H1 (cell line): Measurements from ENCODE around the gene APOO. TPM values are rescaled to one million over a fixed set of nuclear protein-coding genes. Genes with fewer than 3 reads are reported as not detected.

Source experiments
- CTCF ChIA-PET: fragments of 300-600 bp; sonication (Branson Sonifier 250); formaldehyde crosslinking; loops from one replicate; lab custom pipeline; 2021; ENCODE audit not compliant: partially characterized antibody; lab: Charles Lee
- POLR2A ChIA-PET: fragments of 300-600 bp; sonication (Branson Sonifier 250); formaldehyde crosslinking; loops from one replicate; lab custom pipeline; 2021; ENCODE audit warnings: inconsistent platforms; ENCODE audit not compliant: partially characterized antibody; lab: Charles Lee
- DNase-seq, 2 experiments: peaks; one replicate each; pipeline versions ENCODE4 v3.0.0 to v3.0.0-alpha.2; 2010 to 2022; ENCODE audit warnings: low spot score in 2 of 2, low read depth in 1 of 2, mixed read lengths in 1 of 2
- FAIRE-seq: peaks from 2 replicates; lab custom pipeline; 2011; peaks lifted over from hg19 to GRCh38; lab: Jason Lieb, UNC
- H2AFZ ChIP-seq: 2 replicates; pipeline ENCODE4 v1.8.1; 2012; ENCODE audit warnings: low read length, inconsistent platforms
- H2AK5ac ChIP-seq: 2 replicates; pipeline ENCODE4 v1.6.1; 2013; ENCODE audit warnings: low read depth, low read length
- H2BK120ac ChIP-seq: replicated peaks from 2 replicates; pipeline ENCODE3; 2013; ENCODE audit warnings: low read depth, low read length, inconsistent platforms
- H2BK12ac ChIP-seq: 2 replicates; pipeline ENCODE4 v1.6.1; 2013; ENCODE audit warnings: low read depth, low read length
- H2BK15ac ChIP-seq: 2 replicates; pipeline ENCODE4 v1.6.1; 2013; ENCODE audit warnings: low read length
- H2BK20ac ChIP-seq: 2 replicates; pipeline ENCODE4 v1.6.1; 2013; ENCODE audit warnings: low read length
- H2BK5ac ChIP-seq: 2 replicates; pipeline ENCODE4 v1.6.1; 2013; ENCODE audit warnings: low read depth, low read length
- H3K14ac ChIP-seq: 2 replicates; pipeline ENCODE4 v1.6.1; 2013; ENCODE audit warnings: inconsistent platforms; ENCODE audit not compliant: insufficient read length
- H3K18ac ChIP-seq: 2 replicates; pipeline ENCODE4 v1.6.1; 2013; ENCODE audit warnings: low read length; ENCODE audit errors: extremely low read depth
- H3K23ac ChIP-seq: 2 replicates; pipeline ENCODE4 v1.6.1; 2013; ENCODE audit warnings: inconsistent platforms; ENCODE audit not compliant: insufficient read length
- H3K23me2 ChIP-seq: 2 replicates; pipeline ENCODE4 v1.6.1; 2013; ENCODE audit warnings: low read depth, low read length
- H3K27ac ChIP-seq: 2 replicates; pipeline ENCODE4 v1.6.1; 2011; ENCODE audit warnings: low read depth, low read length, inconsistent platforms
- H3K27me3 ChIP-seq, 4 experiments: replicated peaks in 1 of 4; 1 replicate in 1 of 4; 2 replicates in 3 of 4; pipeline versions ENCODE4 v1.6.1 to v1.8.1; 2011 to 2013; ENCODE audit warnings: low read length in 3 of 4, mild to moderate bottlenecking in 3 of 4, inconsistent platforms in 2 of 4, mixed read lengths in 2 of 4, moderate library complexity in 1 of 4; ENCODE audit not compliant: control insufficient read depth in 3 of 4, insufficient read depth in 3 of 4; ENCODE audit errors: extremely low read depth in 1 of 4
- H3K36me3 ChIP-seq, 4 experiments: 2 replicates each; pipeline versions ENCODE4 v1.6.1 to v1.8.1; 2011 to 2013; ENCODE audit warnings: mild to moderate bottlenecking in 4 of 4, low read length in 3 of 4, moderate library complexity in 2 of 4, control low read depth in 1 of 4, inconsistent platforms in 1 of 4; ENCODE audit not compliant: insufficient read depth in 4 of 4, control insufficient read depth in 2 of 4
- H3K4ac ChIP-seq: replicated peaks from 2 replicates; pipeline ENCODE3; 2013; ENCODE audit warnings: low read length, low read depth, mixed read lengths, inconsistent platforms; ENCODE audit not compliant: insufficient read length
- H3K4me1 ChIP-seq, 4 experiments: replicated peaks in 1 of 4; 1 replicate in 1 of 4; 2 replicates in 3 of 4; pipeline versions ENCODE4 v1.6.1 to v1.8.1; 2011 to 2013; ENCODE audit warnings: low read length in 3 of 4, inconsistent platforms in 2 of 4, mixed read lengths in 1 of 4; ENCODE audit not compliant: insufficient read depth in 4 of 4, control insufficient read depth in 3 of 4
- H3K4me2 ChIP-seq, 2 experiments: 2 replicates each; pipeline versions ENCODE4 v1.6.1 to v1.8.1; 2011 to 2013; ENCODE audit warnings: low read depth in 2 of 2, low read length in 2 of 2, control low read depth in 1 of 2, inconsistent platforms in 1 of 2, mild to moderate bottlenecking in 1 of 2; ENCODE audit not compliant: insufficient read depth in 1 of 2
- H3K4me3 ChIP-seq, 4 experiments: fragments of 200-600, 300-600 bp in 1 of 4; sonication (generic), shearing (Covaris generic), sonication (Bioruptor Twin) in 1 of 4; 2 replicates each; pipeline versions ENCODE4 v1.5.1 to v1.8.1; 2011 to 2016; ENCODE audit warnings: low read length in 4 of 4, low read depth in 3 of 4, control low read depth in 2 of 4, inconsistent platforms in 2 of 4, mild to moderate bottlenecking in 2 of 4, mixed read lengths in 1 of 4, moderate library complexity in 1 of 4; ENCODE audit not compliant: insufficient read depth in 2 of 4; ENCODE audit errors: extremely low read depth in 1 of 4
- H3K56ac ChIP-seq: replicated peaks from 2 replicates; pipeline ENCODE3; 2013; ENCODE audit warnings: low read depth, mild to moderate bottlenecking, mixed read lengths, low read length, inconsistent platforms; ENCODE audit not compliant: insufficient read length
- H3K79me1 ChIP-seq: 2 replicates; pipeline ENCODE4 v1.6.1; 2013; ENCODE audit warnings: low read depth, low read length, control low read depth
- H3K79me2 ChIP-seq, 2 experiments: 2 replicates each; pipeline versions ENCODE4 v1.6.1 to v1.8.1; 2012 to 2013; ENCODE audit warnings: low read length in 2 of 2, mild to moderate bottlenecking in 2 of 2, inconsistent platforms in 1 of 2; ENCODE audit not compliant: insufficient read depth in 2 of 2, control insufficient read depth in 1 of 2
- H3K9ac ChIP-seq, 4 experiments: replicated peaks in 1 of 4; 1 replicate in 1 of 4; 2 replicates in 3 of 4; pipeline versions ENCODE4 v1.6.1 to v1.8.1; 2011 to 2013; ENCODE audit warnings: low read depth in 3 of 4, low read length in 3 of 4, control low read depth in 2 of 4, mild to moderate bottlenecking in 2 of 4, moderate library complexity in 2 of 4, inconsistent platforms in 1 of 4; ENCODE audit errors: extremely low read depth in 1 of 4
- H3K9me3 ChIP-seq, 2 experiments: 2 replicates each; pipeline versions ENCODE4 v1.6.1 to v1.8.1; 2012 to 2013; ENCODE audit warnings: mild to moderate bottlenecking in 2 of 2, moderate library complexity in 2 of 2, control low read depth in 1 of 2, inconsistent platforms in 1 of 2, low read depth in 1 of 2, low read length in 1 of 2, mixed read lengths in 1 of 2; ENCODE audit not compliant: insufficient read depth in 2 of 2
- H4K20me1 ChIP-seq, 2 experiments: replicated peaks in 1 of 2; 2 replicates each; pipeline versions ENCODE3 to v1.8.1; 2011 to 2013; ENCODE audit warnings: inconsistent platforms in 2 of 2, low read length in 2 of 2, mild to moderate bottlenecking in 1 of 2; ENCODE audit not compliant: insufficient read depth in 2 of 2, control insufficient read depth in 1 of 2
- H4K5ac ChIP-seq: 2 replicates; pipeline ENCODE4 v1.6.1; 2013; ENCODE audit warnings: low read length, low read depth, mixed read lengths, inconsistent platforms; ENCODE audit not compliant: insufficient read length
- H4K8ac ChIP-seq: 2 replicates; pipeline ENCODE4 v1.8.0; 2013; ENCODE audit warnings: mild to moderate bottlenecking, moderate library complexity, low read length, inconsistent platforms; ENCODE audit not compliant: insufficient read depth; ENCODE audit errors: extremely low read depth
- H4K91ac ChIP-seq: replicated peaks from 2 replicates; pipeline ENCODE3; 2013; ENCODE audit warnings: low read length, mixed read lengths, inconsistent platforms; ENCODE audit not compliant: insufficient read length
- BRCA1 ChIP-seq: IDR thresholded peaks from 2 replicates; pipeline ENCODE4 v1.6.1; 2012; ENCODE audit warnings: low read depth, low read length, improper control_type of control experiment
- CBX8 ChIP-seq: fragments of 300-800, 300-1000 bp; sonication (generic); IDR thresholded peaks from 2 replicates; pipeline ENCODE4 v1.7.1; 2016; ENCODE audit warnings: low read depth, low read length, borderline replicate concordance
- CHD2 ChIP-seq: IDR thresholded peaks from 2 replicates; pipeline ENCODE4 v1.6.1; 2012; ENCODE audit warnings: low read length, improper control_type of control experiment
- CREB1 ChIP-seq: IDR thresholded peaks from 2 replicates; pipeline ENCODE4 v1.6.1; 2012; ENCODE audit warnings: inconsistent platforms
- E2F6 ChIP-seq: IDR thresholded peaks from 2 replicates; pipeline ENCODE4 v1.6.1; 2012; ENCODE audit warnings: inconsistent platforms
- EP300 ChIP-seq, 2 experiments: IDR thresholded peaks; 1 replicate in 1 of 2; 2 replicates in 1 of 2; pipeline ENCODE4 v1.6.1; 2011 to 2012; ENCODE audit warnings: low read depth in 2 of 2, low read length in 2 of 2, mild to moderate bottlenecking in 2 of 2, borderline replicate concordance in 1 of 2, inconsistent platforms in 1 of 2, moderate library complexity in 1 of 2
- FOSL1 ChIP-seq: IDR thresholded peaks from 2 replicates; pipeline ENCODE4 v1.6.1; 2011; ENCODE audit warnings: mild to moderate bottlenecking, low read depth, low read length, moderate library complexity; ENCODE audit not compliant: insufficient read depth
- GTF2F1 ChIP-seq: IDR thresholded peaks from 2 replicates; pipeline ENCODE4 v1.6.1; 2012; ENCODE audit warnings: low read depth, low read length, improper control_type of control experiment, borderline replicate concordance
- NANOG ChIP-seq: IDR thresholded peaks from 2 replicates; pipeline ENCODE4 v1.6.1; 2011; ENCODE audit warnings: low read length, low read depth, mild to moderate bottlenecking, inconsistent platforms; ENCODE audit not compliant: insufficient read depth, poor library complexity, severe bottlenecking
- RAD21 ChIP-seq, 2 experiments: IDR thresholded peaks in 1 of 2; conservative IDR thresholded peaks in 1 of 2; 2 replicates each; pipeline ENCODE4 v1.6.1; 2011; ENCODE audit warnings: low read depth in 2 of 2, low read length in 2 of 2, improper control_type of control experiment in 1 of 2, inconsistent platforms in 1 of 2, mild to moderate bottlenecking in 1 of 2, moderate library complexity in 1 of 2
- SUZ12 ChIP-seq: fragments of 200-600 bp; sonication (generic); IDR thresholded peaks from 2 replicates; pipeline ENCODE4 v1.6.1; 2012; ENCODE audit warnings: mild to moderate bottlenecking, inconsistent platforms, low read length, moderate library complexity, mixed read lengths
- WGBS, 2 experiments: shearing (Covaris generic) in 1 of 2; methylation state at CpG; one replicate each; pipeline versions ENCODE4 v1.1.6 to v1.1.7; 2013 to 2015; ENCODE audit warnings: low lambda C conversion rate in 2 of 2, mixed read lengths in 2 of 2, inconsistent platforms in 1 of 2, low coverage in 1 of 2, missing lambda C conversion rate in 1 of 2; ENCODE audit not compliant: insufficient replicate concordance in 2 of 2, insufficient coverage in 1 of 2, insufficient read length in 1 of 2; ENCODE audit errors: extremely low coverage in 1 of 2, missing lambda C conversion rate in 1 of 2; 5-methylcytosine and 5-hydroxymethylcytosine counted together
- polyA plus RNA-seq, 7 experiments: library from polyadenylated mRNA; depleted of rRNA in 3 of 7; stranded (reverse) in 5 of 7; unstranded in 2 of 7; fragments of >200 nt in 5 of 7; fragments of 200-250 nt in 2 of 7; gene quantifications; 1 replicate in 5 of 7; 2 replicates in 1 of 7; 4 replicates in 1 of 7; pipeline versions ENCODE4 v1.2.1 to v1.2.3, GENCODE V29; 2011 to 2013; ENCODE audit warnings: missing spikeins in 2 of 7, mixed read lengths in 2 of 7
- total RNA-seq: library from RNA; stranded (reverse); fragmentation: NEBNext Ultra II Directional; extraction: Animal tissue kit (Norgen Biotek cat#: 25700); gene quantifications from 2 replicates; pipeline ENCODE4 v1.2.1, GENCODE V29; 2021

Gene APOO
- total and polyA plus RNA-seq, 2 of the 8 experiments (the other 6 are each of a cell fraction or from before 2014, with no cell fraction given) = 25.7 to 45.0 TPM

- no peaks in the 10 kb centered on the region for H3K9me3 ChIP-seq
- H3K4ac ChIP-seq = no peak overlapping the region
- peak overlapping the region; percentile 15 to 71 (median 50); a peak in 6 of 7 replicates for H3K9ac ChIP-seq
- H4K91ac ChIP-seq = no peak overlapping the region
- H3K18ac ChIP-seq = peak overlapping the region; percentile 48; the same call in 1 of the 2 replicates
- H3K4me1 ChIP-seq = peaks cover 0 to 4% (median under 1%) of the 10 kb centered on the region in 4 experiments; a peak in 2 of 7 replicates
- no peak overlapping the region for H2BK20ac ChIP-seq
- H3K27ac ChIP-seq = peak overlapping the region; percentile 45; the same call in 1 of the 2 replicates
- CTCF ChIA-PET = interaction anchor here (0.7 to 1.1 kb wide), 3 partner anchors 18 to 150 kb away, joined by 3 read pairs; no protein-coding TSS in a partner anchor
- POLR2A ChIA-PET = interaction anchor here (1.0 to 3.3 kb wide), 7 partner anchors 16 to 583 kb away, joined by 3 to 16 read pairs (median 4); partner anchors contain the start of genes ACOT9, EIF2S3 and SAT1
- no peaks in the 10 kb centered on the region for H3K79me1 ChIP-seq
- H3K4me3 ChIP-seq = peak overlapping the region; percentile 58 to 90 (median 64)
- 1% methylated on average over 9 of the region's 12 CpGs; no CpG with 5 or more reads in 1 of the 2 experiments for WGBS, 2 experiments
- H2BK120ac ChIP-seq = no peak overlapping the region
- no peaks in the 10 kb centered on the region for H3K23me2 ChIP-seq
- DNase-seq (no peak), FAIRE-seq (no peak)
- peak overlapping the region; percentile 44; the same call in 1 of the 2 replicates for H2BK5ac ChIP-seq
- peak overlapping the region; percentile 30 for H3K56ac ChIP-seq
- H3K36me3 ChIP-seq = no peaks in the 10 kb centered on the region
- H3K14ac ChIP-seq = no peak overlapping the region
- no peak overlapping the region for H2AFZ ChIP-seq
- H3K27me3 ChIP-seq = no peaks in the 10 kb centered on the region
- TF ChIP-seq CHD2 (no peak), EP300 (IDR thresholded peaks at IDR 0.05; ENCODE audit: borderline replicate concordance in 1 of 2, low read depth in 2 of 2, low read length in 2 of 2) (no peak), RAD21 (IDR thresholded peaks at IDR 0.05 in 1 of 2, conservative IDR thresholded peaks at IDR 0.05 in 1 of 2; ENCODE audit: low read depth in 2 of 2, low read length in 2 of 2) (no peak), CREB1 (no peak), E2F6 (no peak), GTF2F1 (no peak), NANOG (no peak), BRCA1 (no peak), FOSL1 (no peak), SUZ12 (no peak), CBX8 (no peak)
- no peak overlapping the region for H2BK12ac ChIP-seq
- H4K20me1 ChIP-seq = no peaks in the 10 kb centered on the region
- peak overlapping the region; percentile 91 for H4K5ac ChIP-seq
- H2AK5ac ChIP-seq = no peak overlapping the region
- H3K4me2 ChIP-seq = peak overlapping the region; percentile 48 to 57
- H2BK15ac ChIP-seq = no peak overlapping the region
- peaks cover 0 to 15% of the 10 kb centered on the region in 2 experiments; a peak in 2 of 4 replicates for H3K79me2 ChIP-seq
- no peak overlapping the region for H3K23ac ChIP-seq
- H4K8ac ChIP-seq = no peak overlapping the region
These were observed 634 bp downstream of the APOO start for GRCh38 chrX:23907111-23907497.
